Thymus (tissue), 14 donors: Measurements from ENCODE around the gene BCORL1. TPM values are rescaled to one million over a fixed set of nuclear protein-coding genes. Genes with fewer than 3 reads are reported as not detected.

Experiments
- DNase-seq, 9 donors: peaks; one replicate each; pipeline ENCODE4 v3.0.0-alpha.2; 2013; ENCODE audit warnings: low spot score in 9 of 9, low read depth in 6 of 9, missing footprints in 1 of 9
- H3K27ac ChIP-seq, 2 donors: one replicate each; pipeline ENCODE4 v1.5.1; 2013; ENCODE audit warnings: control low read depth in 1 of 2, low read depth in 1 of 2, low read length in 1 of 2, mild to moderate bottlenecking in 1 of 2, moderate library complexity in 1 of 2
- H3K27me3 ChIP-seq, 2 donors: one replicate each; pipeline ENCODE4 v1.5.1; 2013; ENCODE audit warnings: low read length in 1 of 2; ENCODE audit not compliant: control insufficient read depth in 2 of 2, insufficient read depth in 1 of 2
- H3K36me3 ChIP-seq, 2 donors: one replicate each; pipeline ENCODE4 v1.5.1; 2013; ENCODE audit warnings: low read length in 1 of 2, mild to moderate bottlenecking in 1 of 2, moderate library complexity in 1 of 2; ENCODE audit not compliant: control insufficient read depth in 2 of 2, insufficient read depth in 2 of 2
- H3K4me1 ChIP-seq, 2 donors: one replicate each; pipeline ENCODE4 v1.5.1; 2013; ENCODE audit warnings: low read length in 2 of 2; ENCODE audit not compliant: control insufficient read depth in 2 of 2, insufficient read depth in 2 of 2
- H3K4me3 ChIP-seq, 2 donors: one replicate each; pipeline ENCODE4 v1.5.1; 2013; ENCODE audit warnings: low read length in 2 of 2, control low read depth in 1 of 2, mild to moderate bottlenecking in 1 of 2
- H3K9me3 ChIP-seq, 2 donors: one replicate each; pipeline ENCODE4 v1.5.1; 2013; ENCODE audit warnings: low read length in 1 of 2, mild to moderate bottlenecking in 1 of 2; ENCODE audit not compliant: control insufficient read depth in 2 of 2, insufficient read depth in 1 of 2
- WGBS: extraction: QIAGEN DNeasy Blood & Tissue Kit; methylation state at CpG from one replicate; pipeline ENCODE4 v1.1.7; 2013; 5-methylcytosine and 5-hydroxymethylcytosine counted together
- long read RNA-seq, 10 donors: transcript quantifications; one replicate each; lab custom pipeline, GENCODE V29; 2026
- polyA plus RNA-seq: library from polyadenylated mRNA; stranded (reverse); fragments of 200-250 nt; gene quantifications from one replicate; pipeline ENCODE4 v1.2.3, GENCODE V29; 2013
- total RNA-seq: library from RNA; stranded (reverse); fragments of 120-200 nt; gene quantifications from one replicate; pipeline ENCODE4 v1.2.4, GENCODE V29; 2013
- donor health status: healthy.

The BCORL1 gene
- total RNA-seq (1.0 TPM), polyA plus RNA-seq (2.0 TPM)
- long read RNA-seq, donor 1: 0 reads
- long read RNA-seq, donor 2, full-length matches to known transcripts: 2 of 2 reads
- long read RNA-seq, donor 2, partial matches to known transcripts: 0 of 2 reads
- long read RNA-seq, donor 2, other reads (novel, unspliced or antisense): 0 of 2 reads
- long read RNA-seq, donor 3: 0 reads
- long read RNA-seq, donor 4: 0 reads
- long read RNA-seq, donor 5: 0 reads
- long read RNA-seq, donor 6: 0 reads
- long read RNA-seq, donor 7: 0 reads
- long read RNA-seq, donor 8, full-length matches to known transcripts: 1 of 1 reads
- long read RNA-seq, donor 8, partial matches to known transcripts: 0 of 1 reads
- long read RNA-seq, donor 8, other reads (novel, unspliced or antisense): 0 of 1 reads
- long read RNA-seq, donor 9: 0 reads
- long read RNA-seq, donor 10: 0 reads

GRCh38 chrX:129982300-129983251 lies at the start of gene BCORL1:
Gene BCORL1, plus strand, starts transcription at chrX:129982635. Its CDS starts 22,597 bp downstream, at chrX:130005232.
- H3K4me3 ChIP-seq: peak within 1 kb of the TSS in 1 of 2 donors; percentile 37
- H3K9me3 ChIP-seq: no peaks in the 10 kb centered on the region
- no peaks in the 10 kb centered on the region for H3K36me3 ChIP-seq
- H3K27ac ChIP-seq: peak within 1 kb of the TSS in 1 of 2 donors; percentile 76
- H3K4me1 ChIP-seq: peaks cover 2 to 26% of the 10 kb centered on the region in 2 donors
- H3K27me3 ChIP-seq: peaks cover 0 to 35% of the 10 kb centered on the region in 2 donors
- peak; percentile 69 to 93 (median 82) for DNase-seq
- WGBS: under 1% methylated on average over 68 of the region's 74 CpGs

- WGBS: 13% methylated on average over 47 of the region's 47 CpGs
- no peak for DNase-seq
These were observed 49.6 kb upstream of the BCORL1 start for GRCh38 chrX:129932821-129933321.

GRCh38 chrX:129933700-129934099 lies 48.7 kb upstream of the BCORL1 start:
- DNase-seq: no peak
- H3K27me3 ChIP-seq: peaks cover 0 to 30% of the 10 kb centered on the region in 2 donors
- peaks cover 0 to 8% of the 10 kb centered on the region in 2 donors for H3K36me3 ChIP-seq
- no peak overlapping the region for H3K4me3 ChIP-seq
- peaks cover 0 to 3% of the 10 kb centered on the region in 2 donors for H3K9me3 ChIP-seq
- no peak overlapping the region for H3K27ac ChIP-seq
- H3K4me1 ChIP-seq: peaks cover 0 to 22% of the 10 kb centered on the region in 2 donors
- WGBS: 92% methylated on average over 7 of the region's 7 CpGs

More at GRCh38 chrX:129932821-129933321, 49.6 kb upstream of the BCORL1 start:
- Histone ChIP-seq H3K4me1 (peaks cover 0 to 16% of the 10 kb centered on the region in 2 donors), H3K27me3 (peaks cover 0 to 30% of the 10 kb centered on the region in 2 donors), H3K27ac (no peak overlapping the region), H3K36me3 (peaks cover 0 to 9% of the 10 kb centered on the region in 2 donors), H3K9me3 (peaks cover 0 to 3% of the 10 kb centered on the region in 2 donors), H3K4me3 (peak overlapping the region in 1 of 2 donors; percentile 65)

- H3K27ac ChIP-seq: no peak overlapping the region
- peaks cover 0 to 30% of the 10 kb centered on the region in 2 donors for H3K27me3 ChIP-seq
- peaks cover 0 to 2% of the 10 kb centered on the region in 2 donors for H3K36me3 ChIP-seq
- DNase-seq: no peak
- H3K4me3 ChIP-seq: no peak overlapping the region
- peaks cover 0 to 22% of the 10 kb centered on the region in 2 donors for H3K4me1 ChIP-seq
- WGBS: 96% methylated on average over 10 of the region's 10 CpGs
- peaks cover 0 to 3% of the 10 kb centered on the region in 2 donors for H3K9me3 ChIP-seq
These were observed 48.0 kb upstream of the BCORL1 start for GRCh38 chrX:129934461-129934860.

- peaks cover 0 to 22% of the 10 kb centered on the region in 2 donors for H3K4me1 ChIP-seq
- 96% methylated on average over 5 of the region's 5 CpGs for WGBS
- no peaks in the 10 kb centered on the region for H3K36me3 ChIP-seq
These were observed 47.5 kb upstream of the BCORL1 start for GRCh38 chrX:129934952-129935351.

GRCh38 chrX:129938081-129938480 lies 44.4 kb upstream of the BCORL1 start:
- H3K27ac ChIP-seq: no peak overlapping the region
- 78% methylated on average over 4 of the region's 4 CpGs for WGBS
- no peaks in the 10 kb centered on the region for H3K36me3 ChIP-seq
- H3K4me1 ChIP-seq: peaks cover 0 to 15% of the 10 kb centered on the region in 2 donors
- no peaks in the 10 kb centered on the region for H3K9me3 ChIP-seq
- DNase-seq: peak in 1 of 9 donors; percentile 16
- H3K4me3 ChIP-seq: no peak overlapping the region
- H3K27me3 ChIP-seq: peaks cover 0 to 23% of the 10 kb centered on the region in 2 donors

More at GRCh38 chrX:129934952-129935351, 47.5 kb upstream of the BCORL1 start:
- Histone ChIP-seq H3K27ac (no peak overlapping the region), H3K9me3 (peaks cover 0 to 3% of the 10 kb centered on the region in 2 donors), H3K27me3 (peaks cover 0 to 30% of the 10 kb centered on the region in 2 donors), H3K4me3 (no peak overlapping the region)
- no peak for DNase-seq

GRCh38 chrX:129939986-129940385 lies 42.4 kb upstream of the BCORL1 start:
- Histone ChIP-seq H3K27ac (no peak overlapping the region), H3K27me3 (peaks cover 0 to 6% of the 10 kb centered on the region in 2 donors), H3K9me3 (no peaks in the 10 kb centered on the region), H3K4me1 (peaks cover 0 to 15% of the 10 kb centered on the region in 2 donors), H3K36me3 (no peaks in the 10 kb centered on the region), H3K4me3 (no peak overlapping the region)
- DNase-seq: no peak
- 83% methylated on average over 8 of the region's 8 CpGs for WGBS

- Histone ChIP-seq H3K4me1 (peaks cover 0 to 15% of the 10 kb centered on the region in 2 donors), H3K9me3 (no peaks in the 10 kb centered on the region), H3K4me3 (no peak overlapping the region), H3K27me3 (peaks cover 0 to 5% of the 10 kb centered on the region in 2 donors), H3K36me3 (no peaks in the 10 kb centered on the region), H3K27ac (no peak overlapping the region)
- DNase-seq: peak in 1 of 9 donors; percentile 21
- WGBS: 94% methylated on average over 2 of the region's 2 CpGs
These were observed 41.7 kb upstream of the BCORL1 start for GRCh38 chrX:129940721-129941120.
